GM12874 (cell line): ENCODE results near the gene TMEM40.

Experiments used
- CTCF ChIP-seq: IDR thresholded peaks from 2 replicates; pipeline ENCODE4 v1.5.1; 2011; ENCODE audit warnings: low read depth, mild to moderate bottlenecking, control low read depth, low read length, moderate library complexity; ENCODE audit not compliant: insufficient read depth

TMEM40 gene

GRCh38 chr3:12773710-12774086 is 14.6 kb upstream of the TMEM40 start:
- no peak for TF ChIP-seq CTCF

- TF ChIP-seq CTCF, result no peak
Observed at GRCh38 chr3:12773030-12773709, 14.1 kb upstream of the TMEM40 start.

GRCh38 chr3:12772462-12772861 is 13.4 kb upstream of the TMEM40 start:
- TF ChIP-seq CTCF, result no peak

- TF ChIP-seq CTCF, result no peak
Observed at GRCh38 chr3:12771236-12771635, 12.2 kb upstream of the TMEM40 start.

GRCh38 chr3:12769761-12770160 is 10.7 kb upstream of the TMEM40 start:
- TF ChIP-seq CTCF, result no peak

GRCh38 chr3:12768579-12769527 is 9.8 kb upstream of the TMEM40 start:
- TF ChIP-seq CTCF, result no peak

- no peak for TF ChIP-seq CTCF
Observed at GRCh38 chr3:12766541-12766940, 7.5 kb upstream of the TMEM40 start.
